ENCODE measurements around the gene HENMT1. TPM values are rescaled to one million over a fixed set of nuclear protein-coding genes. Genes with fewer than 3 reads are reported as not detected.
A peak's percentile ranks its signal among the peaks of the same experiment; 100 is the strongest.

Gene HENMT1
- total and polyA plus RNA-seq, 9 of the 15 experiments (the other 6 are each of a cell fraction or from before 2014, with no cell fraction given) = not detected

DNA sequence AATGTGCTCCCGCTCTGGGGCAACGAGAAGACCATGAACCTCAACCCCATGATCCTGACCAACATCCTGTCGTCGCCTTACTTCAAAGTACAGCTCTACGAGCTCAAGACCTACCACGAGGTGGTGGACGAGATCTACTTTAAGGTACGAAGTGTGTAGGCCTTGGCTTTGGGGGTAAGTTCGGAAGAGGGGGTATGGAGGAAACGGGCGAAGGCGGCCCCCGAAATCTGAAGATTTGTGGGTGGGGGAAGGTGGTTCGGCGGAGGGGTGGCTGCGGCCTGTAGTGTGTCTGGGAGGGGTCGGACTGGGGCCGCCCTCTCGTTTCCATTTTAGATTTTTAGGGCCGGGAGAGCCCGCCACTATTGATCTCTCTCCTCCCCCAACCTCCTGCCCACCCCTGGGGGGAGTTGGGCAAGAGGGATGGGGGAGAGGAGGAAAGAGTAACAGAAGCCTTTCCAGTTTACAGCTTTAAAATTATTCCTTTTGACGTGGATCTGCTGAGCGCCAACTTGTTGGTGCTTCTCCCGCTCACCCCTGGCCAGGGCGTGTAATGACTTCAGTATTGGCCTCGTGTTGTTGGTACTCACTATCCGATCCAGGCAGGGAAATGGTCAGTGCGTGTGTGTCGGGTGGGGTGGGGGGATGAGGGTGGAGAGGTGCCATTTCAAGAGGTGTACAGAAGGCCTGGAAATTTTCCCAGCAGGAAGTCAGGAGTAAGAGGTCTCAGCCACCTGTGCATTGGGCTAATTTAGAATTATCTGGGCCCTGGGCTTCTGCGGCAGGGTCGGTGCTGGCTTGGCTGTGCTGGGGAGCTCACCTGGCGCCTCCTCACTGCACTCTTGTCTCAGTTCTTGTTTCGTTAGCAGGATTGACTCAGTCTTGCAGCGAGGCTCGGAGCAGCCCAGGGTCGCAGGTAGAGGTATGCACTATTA, 32.1 kb upstream of the HENMT1 start (continued):
- TF ChIP-seq MAFG (tag; conservative IDR thresholded peaks at IDR 0.05) (no peak), ZNF274 (IDR thresholded peaks at IDR 0.05; ENCODE audit: borderline replicate concordance, low read depth, low read length) (no peak), YBX1 (IDR thresholded peaks at IDR 0.05) (no peak), ELF1 (tag; IDR thresholded peaks at IDR 0.05) (no peak; the same call in 1 of the 2 replicates), YY1 (IDR thresholded peaks at IDR 0.05; ENCODE audit: borderline replicate concordance in 1 of 3, control insufficient read depth in 1 of 3, extremely low read depth in 1 of 3, insufficient read depth in 3 of 3, insufficient read length in 1 of 3, insufficient replicate concordance in 2 of 3, low read depth in 1 of 3, low read length in 2 of 3) (peak in 2 of 3 experiments; percentile 5 to 58), LCOR (CRISPR knock-in tag; IDR thresholded peaks at IDR 0.05) (0 out of 2 replicates have a peak, but pooled peaks have one; percentile 9), ZNF140 (CRISPR knock-in tag; IDR thresholded peaks at IDR 0.05) (no peak), ARID3A (IDR thresholded peaks at IDR 0.05; ENCODE audit: borderline replicate concordance, low read depth, low read length) (no peak), ZNF766 (CRISPR knock-in tag; conservative IDR thresholded peaks at IDR 0.05) (no peak), NR2C2 (CRISPR knock-in tag; IDR thresholded peaks at IDR 0.05) (no peak), NR2C2 (tag; IDR thresholded peaks at IDR 0.05) (no peak; the same call in 1 of the 2 replicates), NONO (IDR thresholded peaks at IDR 0.05; ENCODE audit: low read depth in 2 of 2, low read length in 1 of 2) (no peak), GATAD2B (IDR thresholded peaks at IDR 0.05; ENCODE audit: borderline replicate concordance) (no peak), NCOA6 (IDR thresholded peaks at IDR 0.05) (no peak), ZNF780A (CRISPR knock-in tag; IDR thresholded peaks at IDR 0.05) (no peak), SMARCE1 (IDR thresholded peaks at IDR 0.05) (0 out of 2 replicates have a peak, but pooled peaks have one; percentile 12), COPS2 (conservative IDR thresholded peaks at IDR 0.05) (no peak), TAF1 (IDR thresholded peaks at IDR 0.05; ENCODE audit: control insufficient read depth, extremely low read depth, insufficient read depth, low read length, severe bottlenecking) (peak; percentile 31), ZNF707 (CRISPR knock-in tag; conservative IDR thresholded peaks at IDR 0.05) (no peak), ZNF561 (CRISPR knock-in tag; conservative IDR thresholded peaks at IDR 0.05) (no peak)
- TF ChIP-seq, protein P1, sequence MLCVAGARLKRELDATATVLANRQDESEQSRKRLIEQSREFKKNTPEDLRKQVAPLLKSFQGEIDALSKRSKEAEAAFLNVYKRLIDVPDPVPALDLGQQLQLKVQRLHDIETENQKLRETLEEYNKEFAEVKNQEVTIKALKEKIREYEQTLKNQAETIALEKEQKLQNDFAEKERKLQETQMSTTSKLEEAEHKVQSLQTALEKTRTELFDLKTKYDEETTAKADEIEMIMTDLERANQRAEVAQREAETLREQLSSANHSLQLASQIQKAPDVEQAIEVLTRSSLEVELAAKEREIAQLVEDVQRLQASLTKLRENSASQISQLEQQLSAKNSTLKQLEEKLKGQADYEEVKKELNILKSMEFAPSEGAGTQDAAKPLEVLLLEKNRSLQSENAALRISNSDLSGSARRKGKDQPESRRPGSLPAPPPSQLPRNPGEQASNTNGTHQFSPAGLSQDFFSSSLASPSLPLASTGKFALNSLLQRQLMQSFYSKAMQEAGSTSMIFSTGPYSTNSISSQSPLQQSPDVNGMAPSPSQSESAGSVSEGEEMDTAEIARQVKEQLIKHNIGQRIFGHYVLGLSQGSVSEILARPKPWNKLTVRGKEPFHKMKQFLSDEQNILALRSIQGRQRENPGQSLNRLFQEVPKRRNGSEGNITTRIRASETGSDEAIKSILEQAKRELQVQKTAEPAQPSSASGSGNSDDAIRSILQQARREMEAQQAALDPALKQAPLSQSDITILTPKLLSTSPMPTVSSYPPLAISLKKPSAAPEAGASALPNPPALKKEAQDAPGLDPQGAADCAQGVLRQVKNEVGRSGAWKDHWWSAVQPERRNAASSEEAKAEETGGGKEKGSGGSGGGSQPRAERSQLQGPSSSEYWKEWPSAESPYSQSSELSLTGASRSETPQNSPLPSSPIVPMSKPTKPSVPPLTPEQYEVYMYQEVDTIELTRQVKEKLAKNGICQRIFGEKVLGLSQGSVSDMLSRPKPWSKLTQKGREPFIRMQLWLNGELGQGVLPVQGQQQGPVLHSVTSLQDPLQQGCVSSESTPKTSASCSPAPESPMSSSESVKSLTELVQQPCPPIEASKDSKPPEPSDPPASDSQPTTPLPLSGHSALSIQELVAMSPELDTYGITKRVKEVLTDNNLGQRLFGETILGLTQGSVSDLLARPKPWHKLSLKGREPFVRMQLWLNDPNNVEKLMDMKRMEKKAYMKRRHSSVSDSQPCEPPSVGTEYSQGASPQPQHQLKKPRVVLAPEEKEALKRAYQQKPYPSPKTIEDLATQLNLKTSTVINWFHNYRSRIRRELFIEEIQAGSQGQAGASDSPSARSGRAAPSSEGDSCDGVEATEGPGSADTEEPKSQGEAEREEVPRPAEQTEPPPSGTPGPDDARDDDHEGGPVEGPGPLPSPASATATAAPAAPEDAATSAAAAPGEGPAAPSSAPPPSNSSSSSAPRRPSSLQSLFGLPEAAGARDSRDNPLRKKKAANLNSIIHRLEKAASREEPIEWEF (CRISPR knock-in tag; IDR thresholded peaks at IDR 0.05) = no peak
